H1 (cell line): ENCODE data around the gene NCKIPSD. TPM values are rescaled to one million over a fixed set of nuclear protein-coding genes. Genes with fewer than 3 reads are reported as not detected.

ENCODE experiments used
- ASH2L ChIP-seq: fragments of 200-600, 300-600 bp; sonication (generic); IDR thresholded peaks from one replicate; pipeline ENCODE4 v1.7.1; 2017; ENCODE audit warnings: low read length
- BRCA1 ChIP-seq: IDR thresholded peaks from 2 replicates; pipeline ENCODE4 v1.6.1; 2012; ENCODE audit warnings: low read depth, low read length, improper control_type of control experiment
- CBX8 ChIP-seq: fragments of 300-800, 300-1000 bp; sonication (generic); IDR thresholded peaks from 2 replicates; pipeline ENCODE4 v1.7.1; 2016; ENCODE audit warnings: low read depth, low read length, borderline replicate concordance
- CREB1 ChIP-seq: IDR thresholded peaks from 2 replicates; pipeline ENCODE4 v1.6.1; 2012; ENCODE audit warnings: inconsistent platforms
- EP300 ChIP-seq, 2 experiments: IDR thresholded peaks; 1 replicate in 1 of 2; 2 replicates in 1 of 2; pipeline ENCODE4 v1.6.1; 2011 to 2012; ENCODE audit warnings: low read depth in 2 of 2, low read length in 2 of 2, mild to moderate bottlenecking in 2 of 2, borderline replicate concordance in 1 of 2, inconsistent platforms in 1 of 2, moderate library complexity in 1 of 2
- EZH2 ChIP-seq: fragments of 200-600 bp; sonication (generic); IDR thresholded peaks from 2 replicates; pipeline ENCODE4 v1.7.1; 2012; ENCODE audit warnings: low read depth, mild to moderate bottlenecking, moderate library complexity, low read length, inconsistent platforms; ENCODE audit not compliant: severe bottlenecking
- KDM4A ChIP-seq: IDR thresholded peaks from one replicate; pipeline ENCODE4 v1.7.1; 2012; ENCODE audit warnings: low read depth, mild to moderate bottlenecking, moderate library complexity, low read length, inconsistent platforms; ENCODE audit not compliant: severe bottlenecking
- KDM5A ChIP-seq: fragments of 200-600 bp; IDR thresholded peaks from 2 replicates; pipeline ENCODE4 v1.7.1; 2012; ENCODE audit warnings: mild to moderate bottlenecking, low read length, inconsistent platforms, mixed read lengths
- PHF8 ChIP-seq: fragments of 200-600 bp; sonication (generic); conservative IDR thresholded peaks from 2 replicates; pipeline ENCODE4 v1.7.1; 2012; ENCODE audit warnings: low read depth, mild to moderate bottlenecking, inconsistent platforms, low read length, moderate library complexity
- RBBP5 ChIP-seq: IDR thresholded peaks from 2 replicates; pipeline ENCODE4 v1.7.1; 2012; ENCODE audit warnings: low read depth, mild to moderate bottlenecking, inconsistent platforms, low read length, moderate library complexity, borderline replicate concordance
- RXRA ChIP-seq: IDR thresholded peaks from 2 replicates; pipeline ENCODE4 v1.6.1; 2011; ENCODE audit warnings: low read depth, mild to moderate bottlenecking, low read length, moderate library complexity; ENCODE audit not compliant: insufficient read depth
- SIRT6 ChIP-seq: IDR thresholded peaks from one replicate; pipeline ENCODE4 v1.7.1; 2012; ENCODE audit warnings: low read length, inconsistent platforms
- SP1 ChIP-seq: IDR thresholded peaks from 2 replicates; pipeline ENCODE4 v1.6.1; 2011; ENCODE audit warnings: low read depth, low read length
- SP2 ChIP-seq: IDR thresholded peaks from 2 replicates; pipeline ENCODE4 v1.6.1; 2012; ENCODE audit warnings: mild to moderate bottlenecking, low read length, inconsistent platforms
- SRF ChIP-seq: IDR thresholded peaks from 2 replicates; pipeline ENCODE4 v1.6.1; 2011; ENCODE audit warnings: mild to moderate bottlenecking, low read depth, low read length, moderate library complexity
- SUZ12 ChIP-seq: fragments of 200-600 bp; sonication (generic); IDR thresholded peaks from 2 replicates; pipeline ENCODE4 v1.6.1; 2012; ENCODE audit warnings: mild to moderate bottlenecking, inconsistent platforms, low read length, moderate library complexity, mixed read lengths
- TAF7 ChIP-seq: optimal IDR thresholded peaks from 2 replicates; pipeline ENCODE3; 2011; ENCODE audit warnings: low read depth, mild to moderate bottlenecking, inconsistent platforms, low read length, moderate library complexity, borderline replicate concordance
- TBP ChIP-seq: IDR thresholded peaks from 2 replicates; pipeline ENCODE4 v1.6.1; 2011; ENCODE audit warnings: low read depth, low read length, improper control_type of control experiment
- TCF12 ChIP-seq: IDR thresholded peaks from 2 replicates; pipeline ENCODE4 v1.6.1; 2011; ENCODE audit warnings: low read depth, mild to moderate bottlenecking, low read length
- TEAD4 ChIP-seq: IDR thresholded peaks from 2 replicates; pipeline ENCODE4 v1.6.1; 2012; ENCODE audit warnings: low read depth, low read length, inconsistent platforms, mixed read lengths
- YY1 ChIP-seq: IDR thresholded peaks from 2 replicates; pipeline ENCODE4 v1.6.1; 2011; ENCODE audit warnings: low read depth, mild to moderate bottlenecking, low read length
- ZNF274 ChIP-seq: IDR thresholded peaks from 2 replicates; pipeline ENCODE4 v1.7.0; 2012; ENCODE audit warnings: low read length, borderline replicate concordance; ENCODE audit errors: extremely low read depth
- polyA plus RNA-seq, 7 experiments: library from polyadenylated mRNA; depleted of rRNA in 3 of 7; stranded (reverse) in 5 of 7; unstranded in 2 of 7; fragments of >200 nt in 5 of 7; fragments of 200-250 nt in 2 of 7; gene quantifications; 1 replicate in 5 of 7; 2 replicates in 1 of 7; 4 replicates in 1 of 7; pipeline versions ENCODE4 v1.2.1 to v1.2.3, GENCODE V29; 2011 to 2013; ENCODE audit warnings: missing spikeins in 2 of 7, mixed read lengths in 2 of 7
- total RNA-seq: library from RNA; stranded (reverse); fragmentation: NEBNext Ultra II Directional; extraction: Animal tissue kit (Norgen Biotek cat#: 25700); gene quantifications from 2 replicates; pipeline ENCODE4 v1.2.1, GENCODE V29; 2021
- TF ChIP-seq, protein P1 (sequence below): IDR thresholded peaks from 2 replicates; pipeline ENCODE4 v1.6.1; 2012; ENCODE audit warnings: inconsistent platforms
- TF ChIP-seq, protein P2 (sequence below): IDR thresholded peaks from 2 replicates; pipeline ENCODE4 v1.6.1; 2011; ENCODE audit warnings: low read depth, mild to moderate bottlenecking, low read length; ENCODE audit not compliant: insufficient read depth

Gene NCKIPSD
- total and polyA plus RNA-seq, 2 of the 8 experiments (the other 6 are each of a cell fraction or from before 2014, with no cell fraction given), result 34.7 to 91.8 TPM

DNA sequence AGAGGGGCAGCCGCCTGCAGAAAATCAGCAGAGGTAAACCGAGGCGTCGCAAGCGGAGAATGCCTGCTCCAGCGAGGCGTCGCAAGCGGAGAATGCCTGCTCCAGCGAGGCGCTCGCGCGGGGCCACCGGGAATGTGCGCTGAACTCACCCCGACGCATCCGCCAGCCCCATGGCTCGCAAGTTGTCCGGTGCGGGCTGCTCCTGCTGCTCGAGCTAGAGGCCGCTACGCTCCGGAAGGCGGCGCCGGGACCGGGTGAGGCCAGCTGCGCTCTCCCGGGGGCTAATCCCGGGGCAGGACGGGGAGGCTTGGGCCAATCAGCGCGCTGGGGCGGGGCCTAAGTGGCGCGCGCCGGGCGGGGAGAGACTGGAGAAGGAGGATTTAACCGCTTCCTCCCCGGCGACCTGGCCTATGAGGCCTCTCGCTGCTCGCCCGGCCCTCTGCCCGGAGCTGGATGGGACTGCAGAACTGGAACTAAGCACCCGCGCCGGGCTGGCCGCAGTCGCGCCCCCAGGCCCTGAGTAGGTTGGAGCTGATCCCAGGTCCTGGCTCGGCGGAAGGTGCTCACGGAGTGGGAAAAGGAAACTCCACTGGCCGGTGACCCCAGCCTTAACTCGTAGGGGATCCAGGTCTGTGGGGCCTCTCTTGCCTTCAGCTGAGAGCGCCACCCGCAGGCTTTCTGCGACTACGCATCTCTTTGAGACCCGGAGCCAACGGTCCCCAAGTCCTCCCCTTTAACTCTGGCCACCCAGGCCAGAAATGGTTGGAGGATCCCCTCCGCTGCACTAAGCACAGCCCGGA is 50.3 kb downstream of the NCKIPSD start, which contains the start of gene SLC26A6 (continued):
- TF ChIP-seq BRCA1 (no peak), RBBP5 (0 out of 2 replicates have a peak, but pooled peaks have one; percentile 34), CREB1 (peak; percentile 30; the same call in 1 of the 2 replicates), CBX8 (no peak), SRF (no peak), PHF8 (peak; percentile 41; the same call in 1 of the 2 replicates), KDM5A (no peak), TEAD4 (0 out of 2 replicates have a peak, but pooled peaks have one; percentile 38), SP1 (peak; percentile 64; the same call in 1 of the 2 replicates), ASH2L (peak; percentile 27), YY1 (peak; percentile 21; the same call in 1 of the 2 replicates), SUZ12 (no peak), ZNF274 (no peak), KDM4A (peak; percentile 88), RXRA (no peak), EP300 (IDR thresholded peaks at IDR 0.05; ENCODE audit: borderline replicate concordance in 1 of 2, low read depth in 2 of 2, low read length in 2 of 2) (no peak), TBP (peak; percentile 59; the same call in 1 of the 2 replicates), SP2 (no peak), TAF7 (no peak), TCF12 (no peak), EZH2 (no peak), SIRT6 (no peak)
- TF ChIP-seq, protein P1, sequence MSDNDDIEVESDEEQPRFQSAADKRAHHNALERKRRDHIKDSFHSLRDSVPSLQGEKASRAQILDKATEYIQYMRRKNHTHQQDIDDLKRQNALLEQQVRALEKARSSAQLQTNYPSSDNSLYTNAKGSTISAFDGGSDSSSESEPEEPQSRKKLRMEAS, result peak; percentile 49
- TF ChIP-seq, protein P2, sequence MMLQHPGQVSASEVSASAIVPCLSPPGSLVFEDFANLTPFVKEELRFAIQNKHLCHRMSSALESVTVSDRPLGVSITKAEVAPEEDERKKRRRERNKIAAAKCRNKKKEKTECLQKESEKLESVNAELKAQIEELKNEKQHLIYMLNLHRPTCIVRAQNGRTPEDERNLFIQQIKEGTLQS, result no peak
